WTC11 (cell line): ENCODE results near the gene GRM1. TPM values are rescaled to one million over a fixed set of nuclear protein-coding genes. Genes with fewer than 3 reads are reported as not detected.
A peak's percentile ranks its signal among the peaks of the same experiment; 100 is the strongest.

Experiments used
- ATAC-seq: fragments of 200-7000 bp; cut with Tn5 transposase; 2 replicates; pipeline ENCODE4 v1.10.0; 2021; ENCODE audit warnings: mild to moderate bottlenecking, moderate library complexity
- CTCF ChIA-PET: fragments of 300-600 bp; sonication (Branson Sonifier 250); formaldehyde crosslinking; loops from one replicate; lab custom pipeline; 2021; ENCODE audit warnings: antibody characterized with exemption; lab: Charles Lee
- POLR2A ChIA-PET: fragments of 350-600 bp; sonication (Branson Sonifier 250); formaldehyde crosslinking; loops from one replicate; lab custom pipeline; 2021; ENCODE audit warnings: antibody characterized with exemption; lab: Charles Lee
- DNase-seq: peaks from one replicate; pipeline ENCODE4 v3.0.0; 2021; ENCODE audit warnings: low spot score
- H3K27ac Mint-ChIP-seq: 2 replicates; pipeline ENCODE4 v1.8.0; 2021; ENCODE audit warnings: mixed read lengths
- H3K27me3 Mint-ChIP-seq: 2 replicates; pipeline ENCODE4 v1.8.0; 2021; ENCODE audit warnings: low read depth, mild to moderate bottlenecking, moderate library complexity, mixed read lengths
- H3K36me3 Mint-ChIP-seq: 2 replicates; pipeline ENCODE4 v1.8.0; 2021; ENCODE audit warnings: mixed read lengths
- H3K4me1 Mint-ChIP-seq: 2 replicates; pipeline ENCODE4 v1.8.0; 2022; ENCODE audit warnings: mixed read lengths
- H3K4me3 Mint-ChIP-seq: 2 replicates; pipeline ENCODE4 v1.8.0; 2021; ENCODE audit warnings: mild to moderate bottlenecking, moderate library complexity, mixed read lengths
- H3K9me3 Mint-ChIP-seq: 2 replicates; pipeline ENCODE4 v1.8.0; 2021; ENCODE audit warnings: mixed read lengths
- CBFB ChIP-seq: sonication (generic); formaldehyde crosslinking; IDR thresholded peaks from 2 replicates; pipeline ENCODE4 v1.8.1; 2022; ENCODE audit warnings: mild to moderate bottlenecking, low read depth, missing genetic modification reagents
- CTCF ChIP-seq: fragments of 200-600 bp; IDR thresholded peaks from 2 replicates; pipeline ENCODE4 v1.8.0; 2022; ENCODE audit warnings: antibody characterized with exemption
- E2F1 ChIP-seq: sonication (generic); formaldehyde crosslinking; IDR thresholded peaks from 2 replicates; pipeline ENCODE4 v1.8.0; 2022; ENCODE audit warnings: mild to moderate bottlenecking, missing genetic modification reagents
- ELF4 ChIP-seq: sonication (generic); formaldehyde crosslinking; IDR thresholded peaks from 2 replicates; pipeline ENCODE4 v1.8.1; 2022; ENCODE audit warnings: low read depth, mild to moderate bottlenecking, moderate library complexity, missing genetic modification reagents
- ERG ChIP-seq: fragments of 250-450 bp; sonication (Bioruptor Pico); IDR thresholded peaks from 2 replicates; pipeline ENCODE4 v1.8.0; 2021; ENCODE audit warnings: mild to moderate bottlenecking
- NFATC4 ChIP-seq: fragments of 250-450 bp; sonication (Bioruptor Pico); IDR thresholded peaks from 2 replicates; pipeline ENCODE4 v1.9.0; 2021; ENCODE audit warnings: mild to moderate bottlenecking
- NFE2L1 ChIP-seq: sonication (generic); formaldehyde crosslinking; IDR thresholded peaks from 2 replicates; pipeline ENCODE4 v1.8.1; 2023; ENCODE audit warnings: missing genetic modification reagents
- RORB ChIP-seq: fragments of 250-450 bp; sonication (Bioruptor Pico); IDR thresholded peaks from 2 replicates; pipeline ENCODE4 v1.9.0; 2021; ENCODE audit warnings: mild to moderate bottlenecking
- SMAD4 ChIP-seq: sonication (generic); formaldehyde crosslinking; IDR thresholded peaks from 2 replicates; pipeline ENCODE4 v1.8.0; 2022; ENCODE audit warnings: mild to moderate bottlenecking, missing genetic modification reagents
- STAT6 ChIP-seq: sonication (generic); formaldehyde crosslinking; conservative IDR thresholded peaks from 2 replicates; pipeline ENCODE4 v1.8.1; 2023; ENCODE audit warnings: mild to moderate bottlenecking, low read depth, missing genetic modification reagents, moderate library complexity
- TEAD1 ChIP-seq: sonication (generic); formaldehyde crosslinking; IDR thresholded peaks from 2 replicates; pipeline ENCODE4 v1.8.0; 2022; ENCODE audit warnings: mild to moderate bottlenecking, missing genetic modification reagents
- ZNF219 ChIP-seq: sonication (generic); formaldehyde crosslinking; IDR thresholded peaks from 2 replicates; pipeline ENCODE4 v1.8.0; 2023; ENCODE audit warnings: missing genetic modification reagents, mild to moderate bottlenecking, borderline replicate concordance
- ZNF317 ChIP-seq: sonication (generic); formaldehyde crosslinking; IDR thresholded peaks from 2 replicates; pipeline ENCODE4 v1.8.1; 2023; ENCODE audit warnings: low read depth, mild to moderate bottlenecking, moderate library complexity, missing genetic modification reagents, borderline replicate concordance
- ZSCAN18 ChIP-seq: fragments of 250-450 bp; sonication (Bioruptor Pico); IDR thresholded peaks from 2 replicates; pipeline ENCODE4 v2.1.2; 2022; ENCODE audit warnings: mild to moderate bottlenecking, moderate library complexity
- total RNA-seq: library from RNA; stranded (reverse); gene quantifications from 3 replicates; pipeline ENCODE4 v1.2.3, GENCODE V29; 2021
- TF ChIP-seq, protein P1 (sequence below): fragments of 250-450 bp; sonication (Bioruptor Pico); IDR thresholded peaks from 2 replicates; pipeline ENCODE4 v1.9.0; 2021; ENCODE audit warnings: mild to moderate bottlenecking, borderline replicate concordance
- TF ChIP-seq, protein P2 (sequence below): sonication (generic); formaldehyde crosslinking; IDR thresholded peaks from 2 replicates; pipeline ENCODE4 v1.8.1; 2023; ENCODE audit warnings: mild to moderate bottlenecking, missing genetic modification reagents

GRM1 gene
- total RNA-seq, 1 experiment from 2014 or later = 0.46 TPM

DNA sequence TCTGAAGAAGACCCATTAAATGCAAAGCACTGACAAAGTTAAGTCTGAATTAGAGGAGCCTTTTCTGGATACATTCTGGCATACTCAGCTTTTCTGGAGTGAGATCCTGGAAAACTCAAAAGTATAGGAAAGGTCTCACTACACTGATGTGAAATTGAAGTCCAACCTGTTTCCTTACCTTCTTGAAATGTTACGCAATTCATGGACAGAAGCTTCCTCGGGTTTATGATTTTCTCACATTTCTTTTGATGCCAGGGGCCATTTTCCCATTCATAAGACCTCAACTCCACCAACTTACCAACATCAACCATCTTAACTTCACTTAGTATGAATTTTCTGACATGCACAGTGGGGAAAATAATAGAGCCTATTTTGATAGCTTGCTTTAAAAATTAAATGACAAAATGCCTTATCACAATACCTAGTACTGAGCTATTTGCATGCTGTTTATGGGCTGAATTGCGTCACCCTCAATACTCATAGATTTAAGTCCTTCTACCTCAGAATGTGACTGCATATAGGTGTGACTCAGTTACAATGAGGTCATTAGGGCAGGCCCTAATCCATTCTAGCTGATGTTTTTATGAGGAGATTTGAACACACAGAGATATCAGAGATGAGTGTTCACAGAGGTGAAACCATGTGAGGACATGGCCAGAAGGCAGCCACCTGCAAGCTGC lies 441.4 kb downstream of the GRM1 start:
- H3K27ac Mint-ChIP-seq = no peak overlapping the region
- no peak for ATAC-seq
- no peak for TF ChIP-seq RORB (CRISPR knock-in tag)
- TF ChIP-seq, protein P1, sequence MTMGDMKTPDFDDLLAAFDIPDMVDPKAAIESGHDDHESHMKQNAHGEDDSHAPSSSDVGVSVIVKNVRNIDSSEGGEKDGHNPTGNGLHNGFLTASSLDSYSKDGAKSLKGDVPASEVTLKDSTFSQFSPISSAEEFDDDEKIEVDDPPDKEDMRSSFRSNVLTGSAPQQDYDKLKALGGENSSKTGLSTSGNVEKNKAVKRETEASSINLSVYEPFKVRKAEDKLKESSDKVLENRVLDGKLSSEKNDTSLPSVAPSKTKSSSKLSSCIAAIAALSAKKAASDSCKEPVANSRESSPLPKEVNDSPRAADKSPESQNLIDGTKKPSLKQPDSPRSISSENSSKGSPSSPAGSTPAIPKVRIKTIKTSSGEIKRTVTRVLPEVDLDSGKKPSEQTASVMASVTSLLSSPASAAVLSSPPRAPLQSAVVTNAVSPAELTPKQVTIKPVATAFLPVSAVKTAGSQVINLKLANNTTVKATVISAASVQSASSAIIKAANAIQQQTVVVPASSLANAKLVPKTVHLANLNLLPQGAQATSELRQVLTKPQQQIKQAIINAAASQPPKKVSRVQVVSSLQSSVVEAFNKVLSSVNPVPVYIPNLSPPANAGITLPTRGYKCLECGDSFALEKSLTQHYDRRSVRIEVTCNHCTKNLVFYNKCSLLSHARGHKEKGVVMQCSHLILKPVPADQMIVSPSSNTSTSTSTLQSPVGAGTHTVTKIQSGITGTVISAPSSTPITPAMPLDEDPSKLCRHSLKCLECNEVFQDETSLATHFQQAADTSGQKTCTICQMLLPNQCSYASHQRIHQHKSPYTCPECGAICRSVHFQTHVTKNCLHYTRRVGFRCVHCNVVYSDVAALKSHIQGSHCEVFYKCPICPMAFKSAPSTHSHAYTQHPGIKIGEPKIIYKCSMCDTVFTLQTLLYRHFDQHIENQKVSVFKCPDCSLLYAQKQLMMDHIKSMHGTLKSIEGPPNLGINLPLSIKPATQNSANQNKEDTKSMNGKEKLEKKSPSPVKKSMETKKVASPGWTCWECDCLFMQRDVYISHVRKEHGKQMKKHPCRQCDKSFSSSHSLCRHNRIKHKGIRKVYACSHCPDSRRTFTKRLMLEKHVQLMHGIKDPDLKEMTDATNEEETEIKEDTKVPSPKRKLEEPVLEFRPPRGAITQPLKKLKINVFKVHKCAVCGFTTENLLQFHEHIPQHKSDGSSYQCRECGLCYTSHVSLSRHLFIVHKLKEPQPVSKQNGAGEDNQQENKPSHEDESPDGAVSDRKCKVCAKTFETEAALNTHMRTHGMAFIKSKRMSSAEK = no peak
- TF ChIP-seq ERG = no peak
- TF ChIP-seq ZSCAN18 (CRISPR knock-in tag) = no peak
- TF ChIP-seq E2F1 (CRISPR knock-in tag) = no peak
- TF ChIP-seq NFATC4 (CRISPR knock-in tag) = no peak
- no peak for TF ChIP-seq CBFB (CRISPR knock-in tag)
- no peak for TF ChIP-seq ZNF219 (CRISPR knock-in tag)
- TF ChIP-seq SMAD4 = no peak
- no peak for TF ChIP-seq CTCF
- no peak for TF ChIP-seq NFE2L1
- no peak for TF ChIP-seq ELF4

DNA sequence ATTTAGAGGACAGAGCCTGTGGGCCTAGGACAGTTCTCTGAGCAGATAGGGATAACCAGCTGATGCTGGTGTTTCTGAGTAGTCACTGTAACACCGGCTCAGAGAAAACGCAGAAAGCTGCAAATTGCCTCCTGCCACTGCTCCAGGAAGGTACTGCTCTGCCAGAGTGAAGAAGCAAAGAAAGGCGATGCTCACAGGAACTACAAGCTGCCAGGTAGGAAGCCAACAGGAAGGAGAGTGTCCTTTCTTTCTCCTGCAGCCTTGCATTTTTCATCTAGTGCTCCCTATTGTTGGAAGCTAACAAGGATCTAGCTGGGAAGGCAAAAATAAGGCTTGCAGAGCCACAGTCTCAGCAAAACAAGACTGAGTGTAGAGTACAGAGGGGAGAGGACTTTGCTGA lies 444.1 kb downstream of the GRM1 start:
- TF ChIP-seq STAT6 (CRISPR knock-in tag) = no peak
- TF ChIP-seq, protein P2, sequence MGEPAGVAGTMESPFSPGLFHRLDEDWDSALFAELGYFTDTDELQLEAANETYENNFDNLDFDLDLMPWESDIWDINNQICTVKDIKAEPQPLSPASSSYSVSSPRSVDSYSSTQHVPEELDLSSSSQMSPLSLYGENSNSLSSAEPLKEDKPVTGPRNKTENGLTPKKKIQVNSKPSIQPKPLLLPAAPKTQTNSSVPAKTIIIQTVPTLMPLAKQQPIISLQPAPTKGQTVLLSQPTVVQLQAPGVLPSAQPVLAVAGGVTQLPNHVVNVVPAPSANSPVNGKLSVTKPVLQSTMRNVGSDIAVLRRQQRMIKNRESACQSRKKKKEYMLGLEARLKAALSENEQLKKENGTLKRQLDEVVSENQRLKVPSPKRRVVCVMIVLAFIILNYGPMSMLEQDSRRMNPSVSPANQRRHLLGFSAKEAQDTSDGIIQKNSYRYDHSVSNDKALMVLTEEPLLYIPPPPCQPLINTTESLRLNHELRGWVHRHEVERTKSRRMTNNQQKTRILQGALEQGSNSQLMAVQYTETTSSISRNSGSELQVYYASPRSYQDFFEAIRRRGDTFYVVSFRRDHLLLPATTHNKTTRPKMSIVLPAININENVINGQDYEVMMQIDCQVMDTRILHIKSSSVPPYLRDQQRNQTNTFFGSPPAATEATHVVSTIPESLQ (CRISPR knock-in tag) = no peak
- no peak for TF ChIP-seq TEAD1 (CRISPR knock-in tag)
- no peak for TF ChIP-seq ZNF317 (CRISPR knock-in tag)
- no peak for TF ChIP-seq NFE2L1
- no peak for TF ChIP-seq ERG
- TF ChIP-seq, all 79 proteins: peak for 0
- peak; percentile 78 for ATAC-seq
- Mint-ChIP-seq H3K4me1 (peaks cover 4% of the 10 kb centered on the region; the same call in 1 of the 2 replicates), H3K4me3 (no peak overlapping the region), H3K9me3 (no peaks in the 10 kb centered on the region), H3K27ac (no peak overlapping the region), H3K36me3 (no peaks in the 10 kb centered on the region), H3K27me3 (no peaks in the 10 kb centered on the region)
- DNase-seq = no peak
- CTCF ChIA-PET = interaction anchor here (1.1 kb wide), 1 partner anchor 39 kb away, joined by 3 read pairs; no protein-coding TSS in a partner anchor
- POLR2A ChIA-PET = interaction anchor here (0.6 kb wide), 1 partner anchor 74 kb away, joined by 3 read pairs; no protein-coding TSS in a partner anchor

More for the DNA sequence above, 441.4 kb downstream of the GRM1 start:
- H3K9me3 Mint-ChIP-seq = no peaks in the 10 kb centered on the region
- peaks cover 4% of the 10 kb centered on the region; the same call in 1 of the 2 replicates for H3K4me1 Mint-ChIP-seq
- H3K27me3 Mint-ChIP-seq = no peaks in the 10 kb centered on the region
- CTCF ChIA-PET = interaction anchor here (0.6 kb wide), 1 partner anchor 477 kb away, joined by 3 read pairs; no protein-coding TSS in a partner anchor
- POLR2A ChIA-PET = no interaction called here
- DNase-seq = no peak
- H3K36me3 Mint-ChIP-seq = no peaks in the 10 kb centered on the region
- H3K4me3 Mint-ChIP-seq = no peak overlapping the region
